IPS-11a (cell line): Measurements from ENCODE around the gene OR10J5.

ENCODE experiments used
- H3K4me3 ChIP-seq: one replicate; pipeline ENCODE4 v1.5.1; 2013; ENCODE audit warnings: low read depth, low read length, control low read depth

The OR10J5 gene

GRCh38 chr1:159492575-159493323 lies 43.1 kb downstream of the OR10J5 start:
- H3K4me3 ChIP-seq: no peak overlapping the region
